Measurements from ENCODE around the gene UTP4.

Gene UTP4

GRCh38 chr16:69169607-69170352 is 37.3 kb downstream of the UTP4 start:
- Histone ChIP-seq H3K27me3 (ENCODE audit: insufficient read depth, low read length, poor library complexity) (no peaks in the 10 kb centered on the region), H3K79me2 (ENCODE audit: insufficient read depth, low read length) (no peaks in the 10 kb centered on the region), H4K20me1 (ENCODE audit: insufficient read depth, low read length) (no peaks in the 10 kb centered on the region), H3K4me3 (ENCODE audit: low read depth in 1 of 2, low read length in 2 of 2) (no peak overlapping the region), H3K9me3 (ENCODE audit: insufficient read depth, low read length, severe bottlenecking) (no peaks in the 10 kb centered on the region), H3K9ac (ENCODE audit: low read depth, low read length) (no peak overlapping the region), H3K27ac (ENCODE audit: low read length) (no peak overlapping the region), H2AFZ (ENCODE audit: low read depth, low read length) (no peak overlapping the region), H3K4me1 (ENCODE audit: insufficient read depth, low read length) (no peaks in the 10 kb centered on the region), H3K36me3 (ENCODE audit: insufficient read depth, low read length) (peaks cover 61% of the 10 kb centered on the region), H3K4me2 (ENCODE audit: insufficient read depth, low read length) (no peak overlapping the region)
- no peak for ATAC-seq (ENCODE audit: insufficient read depth, low read depth)
- DNase-seq = no peak
- TF ChIP-seq CTCF (IDR thresholded peaks at IDR 0.05; ENCODE audit: borderline replicate concordance, extremely low read depth, low read length, poor library complexity, severe bottlenecking) = no peak

GRCh38 chr16:69171325-69172084 is 39.1 kb downstream of the UTP4 start:
- no peak for TF ChIP-seq EZH2 (IDR thresholded peaks at IDR 0.05; ENCODE audit: borderline replicate concordance, low read depth, low read length, severe bottlenecking)
- no peak for TF ChIP-seq CTCF (IDR thresholded peaks at IDR 0.05; ENCODE audit: borderline replicate concordance, extremely low read depth, low read length, poor library complexity, severe bottlenecking)
- ATAC-seq (ENCODE audit: insufficient read depth, low read depth) (no peak), DNase-seq (no peak)
- no peak overlapping the region for H3K27ac ChIP-seq (ENCODE audit: low read length)
- H3K4me2 ChIP-seq (ENCODE audit: insufficient read depth, low read length) = no peak overlapping the region
- no peaks in the 10 kb centered on the region for H3K9me3 ChIP-seq (ENCODE audit: insufficient read depth, low read length, severe bottlenecking)
- H2AFZ ChIP-seq (ENCODE audit: low read depth, low read length) = no peak overlapping the region
- H3K36me3 ChIP-seq (ENCODE audit: insufficient read depth, low read length) = peaks cover 43% of the 10 kb centered on the region
- no peak overlapping the region for H3K9ac ChIP-seq (ENCODE audit: low read depth, low read length)
- H3K27me3 ChIP-seq (ENCODE audit: insufficient read depth, low read length, poor library complexity) = no peaks in the 10 kb centered on the region
- H4K20me1 ChIP-seq (ENCODE audit: insufficient read depth, low read length) = no peaks in the 10 kb centered on the region
- no peaks in the 10 kb centered on the region for H3K4me1 ChIP-seq (ENCODE audit: insufficient read depth, low read length)
- H3K79me2 ChIP-seq (ENCODE audit: insufficient read depth, low read length) = no peaks in the 10 kb centered on the region
- no peak overlapping the region for H3K4me3 ChIP-seq (ENCODE audit: low read depth in 1 of 2, low read length in 2 of 2)

DNA sequence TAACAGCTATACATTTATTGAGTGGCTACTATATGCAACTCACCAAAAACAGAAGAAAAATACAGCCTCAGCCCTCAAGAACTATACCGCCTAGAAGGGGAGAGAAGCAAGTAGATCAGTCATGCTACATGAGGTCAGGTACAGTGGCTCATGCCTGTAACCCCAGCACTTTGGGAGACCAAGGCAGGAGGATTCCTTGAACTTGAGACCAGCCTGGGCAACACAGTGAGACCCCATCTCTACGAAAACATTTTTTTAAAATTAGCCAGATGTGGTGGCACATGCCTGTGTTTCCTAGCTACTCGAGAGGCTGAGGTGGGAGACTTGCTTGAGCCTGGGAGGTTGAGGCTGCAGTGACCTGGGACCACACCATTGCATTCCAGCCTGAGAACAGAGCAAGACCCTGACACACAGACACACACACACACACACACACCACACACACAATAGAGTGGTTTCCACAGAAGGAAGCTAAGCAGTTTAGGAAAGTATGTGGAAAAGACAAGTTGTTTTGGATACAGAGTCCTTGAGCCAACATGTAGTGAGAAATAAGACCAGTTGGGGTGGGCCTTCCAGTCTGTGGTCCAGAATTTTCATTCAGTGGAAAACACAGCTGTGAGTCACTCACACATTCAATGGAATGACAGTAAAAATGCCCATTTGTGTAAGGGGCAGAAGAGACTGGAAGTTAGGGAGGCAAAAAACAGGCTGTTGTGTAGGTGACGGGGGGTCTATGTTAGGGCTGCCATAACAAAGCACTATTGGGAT is 43.8 kb downstream of the UTP4 start:
- Histone ChIP-seq H3K79me2 (ENCODE audit: insufficient read depth, low read length) (no peaks in the 10 kb centered on the region), H3K4me2 (ENCODE audit: insufficient read depth, low read length) (no peak overlapping the region), H3K4me3 (ENCODE audit: low read depth in 1 of 2, low read length in 2 of 2) (no peak overlapping the region), H3K9me3 (ENCODE audit: insufficient read depth, low read length, severe bottlenecking) (no peaks in the 10 kb centered on the region), H3K36me3 (ENCODE audit: insufficient read depth, low read length) (peaks cover 2% of the 10 kb centered on the region; the same call in 1 of the 2 replicates), H3K4me1 (ENCODE audit: insufficient read depth, low read length) (no peaks in the 10 kb centered on the region), H2AFZ (ENCODE audit: low read depth, low read length) (no peak overlapping the region), H3K9ac (ENCODE audit: low read depth, low read length) (no peak overlapping the region), H4K20me1 (ENCODE audit: insufficient read depth, low read length) (no peaks in the 10 kb centered on the region), H3K27me3 (ENCODE audit: insufficient read depth, low read length, poor library complexity) (no peaks in the 10 kb centered on the region), H3K27ac (ENCODE audit: low read length) (no peak overlapping the region)
- ATAC-seq (ENCODE audit: insufficient read depth, low read depth) = no peak
- TF ChIP-seq EZH2 (IDR thresholded peaks at IDR 0.05; ENCODE audit: borderline replicate concordance, low read depth, low read length, severe bottlenecking) (no peak), CTCF (IDR thresholded peaks at IDR 0.05; ENCODE audit: borderline replicate concordance, extremely low read depth, low read length, poor library complexity, severe bottlenecking) (no peak)
- DNase-seq = no peak

All from DND-41 (cell line).